ENCODE results near the gene TSPAN32. TPM values are rescaled to one million over a fixed set of nuclear protein-coding genes. Genes with fewer than 3 reads are reported as not detected.

The TSPAN32 gene
- total RNA-seq, 1 experiment from 2014 or later: not detected

- in situ Hi-C loops (cut with HindIII; ENCODE audit: low pct_unique_long_range_greater_than_20kb, low sequenced_read_pairs) (no loop called here), intact Hi-C loops (cut with micrococcal nuclease; ENCODE audit: unreplicated experiment) (no loop called here)
- Histone ChIP-seq H3K36me3 (ENCODE audit: control insufficient read depth, insufficient read depth, low read length) (no peaks in the 10 kb centered on the region), H3K9me3 (ENCODE audit: control insufficient read depth, insufficient read depth, low read depth, low read length) (no peaks in the 10 kb centered on the region), H3K4me3 (ENCODE audit: low read depth in 2 of 2, low read length in 2 of 2) (no peak overlapping the region), H3K27ac (ENCODE audit: low read length) (no peak overlapping the region), H3K4me1 (ENCODE audit: control insufficient read depth, insufficient read depth, low read length) (no peaks in the 10 kb centered on the region), H3K27me3 (ENCODE audit: control insufficient read depth, insufficient read depth, low read length) (peaks cover 5% of the 10 kb centered on the region)
- ChIA-PET POLR2A (no interaction called here), CTCF (no interaction called here)
- ATAC-seq (no peak), DNase-seq (ENCODE audit: low read depth, low spot score) (no peak)
- no TSS peak for BruUV-seq (replicated peaks)
- TF ChIP-seq POLR2AphosphoS5 (IDR thresholded peaks at IDR 0.05; ENCODE audit: low read depth, low read length): no peak
- no peak for TF ChIP-seq REST (IDR thresholded peaks at IDR 0.05; ENCODE audit: insufficient read depth in 1 of 2, low read depth in 2 of 2, low read length in 1 of 2)
- no peak for TF ChIP-seq TCF7L2 (IDR thresholded peaks at IDR 0.05; ENCODE audit: low read depth, low read length)
- no peak for TF ChIP-seq SIN3A (IDR thresholded peaks at IDR 0.05; ENCODE audit: borderline replicate concordance, insufficient read depth, low read depth, low read length)
- TF ChIP-seq CTCF (IDR thresholded peaks at IDR 0.05): no peak
Observed at GRCh38 chr11:2264366-2265053, 37.3 kb upstream of the TSPAN32 start.

GRCh38 chr11:2265396-2265795 is 36.4 kb upstream of the TSPAN32 start:
- Histone ChIP-seq H3K36me3 (ENCODE audit: control insufficient read depth, insufficient read depth, low read length) (no peaks in the 10 kb centered on the region), H3K4me3 (ENCODE audit: low read depth in 2 of 2, low read length in 2 of 2) (no peak overlapping the region), H3K27ac (ENCODE audit: low read length) (no peak overlapping the region), H3K4me1 (ENCODE audit: control insufficient read depth, insufficient read depth, low read length) (no peaks in the 10 kb centered on the region), H3K9me3 (ENCODE audit: control insufficient read depth, insufficient read depth, low read depth, low read length) (no peaks in the 10 kb centered on the region), H3K27me3 (ENCODE audit: control insufficient read depth, insufficient read depth, low read length) (peaks cover 5% of the 10 kb centered on the region)
- in situ Hi-C loops (cut with HindIII; ENCODE audit: low pct_unique_long_range_greater_than_20kb, low sequenced_read_pairs) (no loop called here), intact Hi-C loops (cut with micrococcal nuclease; ENCODE audit: unreplicated experiment) (no loop called here)
- no peak for ATAC-seq
- ChIA-PET POLR2A (no interaction called here), CTCF (no interaction called here)
- no TSS peak for BruUV-seq (replicated peaks)
- no peak for DNase-seq (ENCODE audit: low read depth, low spot score)
- no peak for TF ChIP-seq REST (IDR thresholded peaks at IDR 0.05; ENCODE audit: insufficient read depth in 1 of 2, low read depth in 2 of 2, low read length in 1 of 2)
- TF ChIP-seq TCF7L2 (IDR thresholded peaks at IDR 0.05; ENCODE audit: low read depth, low read length): no peak
- TF ChIP-seq CTCF (IDR thresholded peaks at IDR 0.05): no peak
- TF ChIP-seq SIN3A (IDR thresholded peaks at IDR 0.05; ENCODE audit: borderline replicate concordance, insufficient read depth, low read depth, low read length): no peak
- TF ChIP-seq POLR2AphosphoS5 (IDR thresholded peaks at IDR 0.05; ENCODE audit: low read depth, low read length): no peak
